Caco-2 (cell line): ENCODE results near the gene CLNK. TPM values are rescaled to one million over a fixed set of nuclear protein-coding genes. Genes with fewer than 3 reads are reported as not detected.

Experiments used
- BruUV-seq: library from RNA; stranded (reverse); fragments of 400-500 nt; replicated peaks from 2 replicates; lab custom pipeline; 2021; lab: Mats Ljungman, UMichigan
- CTCF ChIA-PET: fragments of 300-600 bp; sonication (Branson Sonifier 250); formaldehyde crosslinking; loops from one replicate; lab custom pipeline; 2022; ENCODE audit warnings: antibody characterized with exemption; lab: Charles Lee
- POLR2A ChIA-PET: fragments of 300-600 bp; sonication (Branson Sonifier 250); formaldehyde crosslinking; loops from one replicate; lab custom pipeline; 2022; ENCODE audit warnings: antibody characterized with exemption; lab: Charles Lee
- DNase-seq, 2 experiments: peaks; one replicate each; pipeline versions ENCODE4 v3.0.0 to v3.0.0-alpha.2; 2020 to 2022
- H3K27me3 ChIP-seq: replicated peaks from 2 replicates; pipeline ENCODE4 v1.6.0; 2011; ENCODE audit warnings: low read length; ENCODE audit not compliant: control insufficient read depth, insufficient read depth
- H3K36me3 ChIP-seq: 2 replicates; pipeline ENCODE4 v1.5.1; 2011; ENCODE audit warnings: low read length; ENCODE audit not compliant: control insufficient read depth, insufficient read depth
- H3K4me1 ChIP-seq: fragments of 250-450 bp; sonication (Bioruptor Pico); 2 replicates; pipeline ENCODE4 v1.5.1; 2020; ENCODE audit warnings: mild to moderate bottlenecking
- H3K4me3 ChIP-seq: 2 replicates; pipeline ENCODE4 v1.5.1; 2011; ENCODE audit warnings: low read depth, mild to moderate bottlenecking, control low read depth, low read length
- H3K9me3 ChIP-seq: fragments of 250-450 bp; sonication (Bioruptor Pico); 2 replicates; pipeline ENCODE4 v1.5.1; 2020; ENCODE audit warnings: mild to moderate bottlenecking, moderate library complexity
- H3K27ac Mint-ChIP-seq: one replicate; pipeline ENCODE4 v1.8.0; 2022; ENCODE audit warnings: mixed read lengths; ENCODE audit not compliant: unreplicated experiment
- H3K27me3 Mint-ChIP-seq: one replicate; pipeline ENCODE4 v1.8.0; 2022; ENCODE audit warnings: mixed read lengths; ENCODE audit not compliant: insufficient read depth, unreplicated experiment
- H3K36me3 Mint-ChIP-seq: one replicate; pipeline ENCODE4 v1.8.0; 2022; ENCODE audit warnings: mild to moderate bottlenecking, mixed read lengths; ENCODE audit not compliant: insufficient read depth, unreplicated experiment
- H3K4me1 Mint-ChIP-seq: one replicate; pipeline ENCODE4 v1.8.0; 2022; ENCODE audit warnings: low read depth, mixed read lengths; ENCODE audit not compliant: unreplicated experiment
- H3K4me3 Mint-ChIP-seq: one replicate; pipeline ENCODE4 v1.8.0; 2022; ENCODE audit warnings: mild to moderate bottlenecking, moderate library complexity, mixed read lengths; ENCODE audit not compliant: unreplicated experiment
- H3K9me3 Mint-ChIP-seq: one replicate; pipeline ENCODE4 v1.8.0; 2022; ENCODE audit warnings: mixed read lengths; ENCODE audit not compliant: unreplicated experiment
- intact Hi-C: fragments of 100-400 bp; cut with micrococcal nuclease; formaldehyde crosslinking; loops from one replicate; pipeline ENCODE4 v1.10.0; 2022; ENCODE audit not compliant: unreplicated experiment
- total RNA-seq: library from RNA; stranded (reverse); gene quantifications from 2 replicates; pipeline ENCODE4 v1.2.3, GENCODE V29; 2022
- TF ChIP-seq, protein P1 (sequence below), 2 experiments: fragments of 200-600 bp in 1 of 2; IDR thresholded peaks; 1 replicate in 1 of 2; 2 replicates in 1 of 2; pipeline versions ENCODE4 v1.5.1 to v1.8.0; 2011 to 2022; ENCODE audit warnings: antibody characterized with exemption in 1 of 2, control low read depth in 1 of 2, inconsistent platforms in 1 of 2, low read depth in 1 of 2, low read length in 1 of 2, mild to moderate bottlenecking in 1 of 2, moderate library complexity in 1 of 2; ENCODE audit not compliant: insufficient read depth in 1 of 2, severe bottlenecking in 1 of 2, unreplicated experiment in 1 of 2

Gene CLNK
- total RNA-seq, 1 experiment from 2014 or later, result not detected

DNA sequence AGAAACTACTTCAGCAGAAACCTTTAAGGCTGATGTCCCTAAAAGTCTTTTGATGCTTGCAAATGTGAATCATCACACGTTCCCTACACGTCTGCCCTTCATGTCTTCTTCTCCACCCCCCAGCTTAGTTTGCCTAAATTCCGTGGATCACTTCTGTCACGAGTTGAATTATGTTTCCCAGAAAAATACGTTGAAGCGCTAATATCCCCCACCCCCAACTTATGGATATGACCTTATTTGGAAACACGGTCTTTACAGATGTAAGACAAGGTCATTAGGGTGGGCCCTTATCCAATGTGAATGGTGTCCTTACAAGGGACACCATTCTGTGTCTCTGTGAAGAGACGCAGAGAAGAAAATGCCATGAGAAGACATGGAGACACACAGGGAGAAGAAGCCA is 225.3 kb downstream of the CLNK start:
- intact Hi-C loops, result no loop called here
- no TSS peak for BruUV-seq
- CTCF ChIA-PET, result no interaction called here
- no peak overlapping the region for H3K4me3 Mint-ChIP-seq
- Histone ChIP-seq H3K36me3 (no peaks in the 10 kb centered on the region), H3K4me3 (no peak overlapping the region), H3K27me3 (no peaks in the 10 kb centered on the region), H3K4me1 (no peaks in the 10 kb centered on the region), H3K9me3 (no peaks in the 10 kb centered on the region)
- H3K27me3 Mint-ChIP-seq, result no peaks in the 10 kb centered on the region
- POLR2A ChIA-PET, result no interaction called here
- no peak overlapping the region for H3K27ac Mint-ChIP-seq
- TF ChIP-seq, protein P1, sequence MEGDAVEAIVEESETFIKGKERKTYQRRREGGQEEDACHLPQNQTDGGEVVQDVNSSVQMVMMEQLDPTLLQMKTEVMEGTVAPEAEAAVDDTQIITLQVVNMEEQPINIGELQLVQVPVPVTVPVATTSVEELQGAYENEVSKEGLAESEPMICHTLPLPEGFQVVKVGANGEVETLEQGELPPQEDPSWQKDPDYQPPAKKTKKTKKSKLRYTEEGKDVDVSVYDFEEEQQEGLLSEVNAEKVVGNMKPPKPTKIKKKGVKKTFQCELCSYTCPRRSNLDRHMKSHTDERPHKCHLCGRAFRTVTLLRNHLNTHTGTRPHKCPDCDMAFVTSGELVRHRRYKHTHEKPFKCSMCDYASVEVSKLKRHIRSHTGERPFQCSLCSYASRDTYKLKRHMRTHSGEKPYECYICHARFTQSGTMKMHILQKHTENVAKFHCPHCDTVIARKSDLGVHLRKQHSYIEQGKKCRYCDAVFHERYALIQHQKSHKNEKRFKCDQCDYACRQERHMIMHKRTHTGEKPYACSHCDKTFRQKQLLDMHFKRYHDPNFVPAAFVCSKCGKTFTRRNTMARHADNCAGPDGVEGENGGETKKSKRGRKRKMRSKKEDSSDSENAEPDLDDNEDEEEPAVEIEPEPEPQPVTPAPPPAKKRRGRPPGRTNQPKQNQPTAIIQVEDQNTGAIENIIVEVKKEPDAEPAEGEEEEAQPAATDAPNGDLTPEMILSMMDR (IDR thresholded peaks at IDR 0.05; ENCODE audit: insufficient read depth in 1 of 2, low read depth in 1 of 2, low read length in 1 of 2, severe bottlenecking in 1 of 2, unreplicated experiment in 1 of 2), result no peak
- no peaks in the 10 kb centered on the region for H3K36me3 Mint-ChIP-seq
- peaks cover 22% of the 10 kb centered on the region for H3K9me3 Mint-ChIP-seq
- DNase-seq, result no peak
- H3K4me1 Mint-ChIP-seq, result no peaks in the 10 kb centered on the region

DNA sequence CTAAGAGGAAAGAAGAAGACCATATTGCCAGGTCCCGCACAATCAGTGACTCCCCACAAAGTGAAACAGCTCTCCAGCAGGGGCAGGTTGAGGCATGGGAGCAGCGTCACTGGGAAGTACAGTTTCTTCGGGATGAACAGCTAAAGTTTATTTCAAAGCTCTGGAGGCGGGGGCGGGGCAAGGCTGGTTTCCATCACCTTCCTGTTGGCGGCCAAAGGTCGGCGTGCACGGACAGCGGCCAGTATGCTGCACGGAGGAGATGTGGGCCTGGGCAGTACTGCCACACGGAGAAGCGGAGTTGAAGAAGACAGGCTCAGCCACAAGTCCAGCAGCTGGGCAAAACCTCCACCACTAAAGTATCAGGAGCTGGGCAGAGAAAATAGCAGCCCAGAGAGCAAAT is 226.4 kb downstream of the CLNK start:
- H3K4me3 ChIP-seq, result no peak overlapping the region
- CTCF ChIA-PET, result no interaction called here
- H3K27me3 Mint-ChIP-seq, result no peaks in the 10 kb centered on the region

DNA sequence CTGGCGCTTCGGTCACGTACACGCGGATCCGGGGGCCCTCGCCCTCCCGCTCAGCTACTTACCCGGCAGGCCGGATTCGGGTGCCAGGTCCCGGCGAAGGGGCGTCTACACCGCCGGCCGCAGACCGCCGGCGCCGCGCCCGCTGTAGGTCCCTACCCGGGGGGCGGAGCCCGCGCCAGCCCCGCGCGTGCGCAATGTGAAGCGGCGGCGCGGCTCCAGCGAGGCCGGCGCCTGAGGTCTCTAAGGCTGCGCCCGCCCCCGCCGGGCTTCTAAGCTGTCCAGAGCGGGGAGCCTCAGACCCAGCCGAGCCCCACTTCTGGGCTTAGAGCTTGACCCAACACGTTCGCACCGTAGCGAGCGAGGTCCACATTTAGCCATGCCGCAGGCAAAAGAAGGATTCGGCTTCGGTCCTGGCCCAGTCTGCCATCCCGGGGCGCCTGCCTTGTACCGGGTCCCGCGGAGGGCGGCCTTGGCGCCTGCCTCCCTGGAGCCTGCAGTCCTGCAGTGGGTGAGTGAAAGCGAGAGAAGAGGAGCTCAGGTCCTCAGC is 227.2 kb downstream of the CLNK start, which contains the start of gene ZNF518B:
Gene ZNF518B (minus strand): TSS at position 172 of the 547 bp plus-strand sequence. CDS start 11,098 bp downstream, outside the sequence.
- intact Hi-C loops, result no loop called here
- POLR2A ChIA-PET, result no interaction called here
- H3K27me3 ChIP-seq, result no peaks in the 10 kb centered on the region
- H3K4me1 ChIP-seq, result no peaks in the 10 kb centered on the region
- Mint-ChIP-seq H3K4me1 (no peaks in the 10 kb centered on the region), H3K36me3 (no peaks in the 10 kb centered on the region), H3K27me3 (no peaks in the 10 kb centered on the region), H3K9me3 (peaks cover 14% of the 10 kb centered on the region), H3K4me3 (no peak within 1 kb of the TSS), H3K27ac (no peak within 1 kb of the TSS)
- no peaks in the 10 kb centered on the region for H3K9me3 ChIP-seq
- no peak within 1 kb of the TSS for H3K4me3 ChIP-seq
- CTCF ChIA-PET, result interaction anchor here (0.6 kb wide), 1 partner anchor 1572 kb away, joined by 3 read pairs; no protein-coding TSS in a partner anchor
- TF ChIP-seq, protein P1 (IDR thresholded peaks at IDR 0.05; ENCODE audit: insufficient read depth in 1 of 2, low read depth in 1 of 2, low read length in 1 of 2, severe bottlenecking in 1 of 2, unreplicated experiment in 1 of 2), result no peak
- DNase-seq, result no peak
- BruUV-seq, result no TSS peak
- no peaks in the 10 kb centered on the region for H3K36me3 ChIP-seq

More for the DNA sequence above, 226.4 kb downstream of the CLNK start:
- TF ChIP-seq, protein P1 (IDR thresholded peaks at IDR 0.05; ENCODE audit: insufficient read depth in 1 of 2, low read depth in 1 of 2, low read length in 1 of 2, severe bottlenecking in 1 of 2, unreplicated experiment in 1 of 2), result no peak
- POLR2A ChIA-PET, result no interaction called here
- intact Hi-C loops, result no loop called here
- Histone ChIP-seq H3K9me3 (no peaks in the 10 kb centered on the region), H3K36me3 (no peaks in the 10 kb centered on the region), H3K4me1 (no peaks in the 10 kb centered on the region), H3K27me3 (no peaks in the 10 kb centered on the region)
- H3K4me3 Mint-ChIP-seq, result no peak overlapping the region
- no peak overlapping the region for H3K27ac Mint-ChIP-seq
- BruUV-seq, result no TSS peak
- peaks cover 22% of the 10 kb centered on the region for H3K9me3 Mint-ChIP-seq
- DNase-seq, result no peak
- H3K36me3 Mint-ChIP-seq, result no peaks in the 10 kb centered on the region
- no peaks in the 10 kb centered on the region for H3K4me1 Mint-ChIP-seq
